ENCODE measurements around the gene TRIM9.
"Not testable (repeated sequence)": the region's sequence is repeated elsewhere in the genome, so short reads cannot be mapped to it uniquely, and the experiment has no call there.

The TRIM9 gene

DNA sequence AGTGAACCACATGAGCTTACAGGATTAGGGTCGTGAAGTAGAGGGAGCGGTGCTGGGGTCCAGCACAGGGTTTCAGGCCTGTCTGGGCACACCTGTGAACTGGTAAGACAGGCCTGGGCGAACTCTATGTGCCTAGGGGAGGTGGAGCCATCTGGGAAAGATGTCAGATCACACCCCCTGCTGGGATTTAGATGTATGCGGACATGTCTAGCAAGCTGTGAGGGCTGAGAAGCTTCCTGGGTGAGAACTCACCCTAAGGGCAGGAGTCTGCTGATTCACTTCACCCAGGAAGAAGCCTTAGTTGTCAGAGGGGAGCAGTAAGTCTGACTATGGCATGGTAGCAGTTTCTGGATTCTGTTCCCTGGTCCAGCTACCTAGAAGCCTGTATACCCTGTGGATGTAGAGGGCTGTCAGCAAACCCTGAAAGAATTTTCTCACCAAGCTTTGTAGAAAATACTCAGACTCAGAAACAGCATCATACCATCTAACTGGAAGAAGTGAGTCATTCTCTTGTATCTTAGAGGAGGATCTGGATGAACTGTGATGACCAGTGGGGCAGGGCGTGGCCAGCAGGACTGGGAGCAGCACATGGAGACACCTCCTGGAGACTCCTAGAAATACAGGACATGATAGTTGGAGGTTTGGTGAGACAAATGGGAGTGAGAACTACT lies 139.4 kb downstream of the TRIM9 start:
- peak; percentile 40 for DNase-seq

GRCh38 chr14:50954811-50955372 lies 140.0 kb downstream of the TRIM9 start:
- DNase-seq, result peak; percentile 34

- DNase-seq, result no peak
Observed at GRCh38 chr14:50953502-50953901, 141.4 kb downstream of the TRIM9 start.

- DNase-seq, result no peak
Observed at GRCh38 chr14:50951032-50951431, 143.9 kb downstream of the TRIM9 start.

DNA sequence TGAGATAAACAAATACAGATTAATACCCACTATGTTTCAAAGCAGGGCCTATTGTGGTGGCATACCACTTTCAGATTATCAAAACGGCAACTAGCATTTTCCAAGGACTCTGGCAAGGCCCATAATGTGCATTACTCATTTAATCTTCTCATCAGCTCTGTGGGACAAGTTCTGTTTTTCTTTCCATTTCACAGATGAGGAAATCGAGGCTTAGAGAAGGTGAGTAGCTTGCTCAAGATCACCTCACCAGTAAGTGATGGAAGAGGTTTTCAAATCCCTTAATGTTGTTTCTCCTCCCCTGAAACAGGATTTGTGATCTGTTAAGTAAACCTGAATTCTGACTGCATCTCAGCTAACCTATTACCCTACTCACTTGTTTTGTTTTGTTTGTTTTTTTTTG lies 146.7 kb downstream of the TRIM9 start:
- DNase-seq, result no peak

DNA sequence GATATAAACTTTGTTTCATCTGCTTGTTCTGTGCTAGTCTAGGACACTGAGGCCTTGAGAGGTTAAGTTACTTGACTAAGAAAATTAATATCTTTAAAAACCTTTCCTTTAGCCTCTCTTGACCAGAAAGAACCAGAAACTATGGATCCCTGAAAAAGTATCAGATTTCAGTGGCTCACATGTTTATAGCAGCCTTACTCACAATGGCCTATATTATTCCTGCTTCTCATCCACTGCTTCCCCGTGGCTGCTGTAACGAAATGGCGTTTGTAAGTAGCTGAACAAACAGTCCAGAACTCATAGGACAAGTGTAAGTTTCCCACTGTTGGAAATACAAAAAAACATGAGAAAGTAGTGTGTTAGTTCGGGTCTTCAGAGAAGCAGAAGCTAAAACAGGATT lies 147.5 kb downstream of the TRIM9 start:
- peak; percentile 10 for DNase-seq

DNA sequence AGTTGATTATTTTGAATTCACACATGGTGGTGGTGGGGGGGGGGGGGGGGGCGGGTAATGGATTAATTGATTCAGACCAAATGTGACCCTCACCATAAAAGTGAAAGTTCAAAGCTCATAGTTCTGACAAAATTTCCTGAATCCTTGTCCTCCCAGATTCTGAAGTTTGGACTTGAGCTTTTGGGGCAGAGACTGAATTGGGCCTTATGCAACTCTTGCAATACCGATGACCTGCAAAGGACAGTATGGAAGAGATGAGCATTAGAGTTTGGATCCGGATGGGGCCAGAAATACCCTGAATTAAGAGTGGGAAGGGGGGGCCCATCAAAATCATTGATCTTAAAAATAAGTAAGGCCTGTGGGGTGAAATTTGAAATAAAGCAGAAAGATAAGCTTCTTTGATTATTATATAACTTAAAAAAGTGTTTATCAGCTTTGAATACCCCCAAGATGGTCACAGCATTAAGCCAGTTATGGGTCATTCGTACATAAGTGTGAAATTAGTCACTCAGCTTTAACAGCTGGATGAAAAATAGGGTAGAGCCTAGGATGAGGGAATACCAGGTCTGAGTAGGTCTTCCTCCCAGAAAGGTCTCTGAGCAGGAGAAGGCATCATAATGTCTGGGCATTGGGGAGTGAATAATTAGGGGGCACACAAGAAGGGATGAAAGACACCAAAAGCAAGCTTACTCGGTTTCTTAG lies 148.5 kb downstream of the TRIM9 start:
- DNase-seq, result no peak

GRCh38 chr14:50944647-50945413 lies 150.1 kb downstream of the TRIM9 start:
- DNase-seq, result peak; percentile 54

DNA sequence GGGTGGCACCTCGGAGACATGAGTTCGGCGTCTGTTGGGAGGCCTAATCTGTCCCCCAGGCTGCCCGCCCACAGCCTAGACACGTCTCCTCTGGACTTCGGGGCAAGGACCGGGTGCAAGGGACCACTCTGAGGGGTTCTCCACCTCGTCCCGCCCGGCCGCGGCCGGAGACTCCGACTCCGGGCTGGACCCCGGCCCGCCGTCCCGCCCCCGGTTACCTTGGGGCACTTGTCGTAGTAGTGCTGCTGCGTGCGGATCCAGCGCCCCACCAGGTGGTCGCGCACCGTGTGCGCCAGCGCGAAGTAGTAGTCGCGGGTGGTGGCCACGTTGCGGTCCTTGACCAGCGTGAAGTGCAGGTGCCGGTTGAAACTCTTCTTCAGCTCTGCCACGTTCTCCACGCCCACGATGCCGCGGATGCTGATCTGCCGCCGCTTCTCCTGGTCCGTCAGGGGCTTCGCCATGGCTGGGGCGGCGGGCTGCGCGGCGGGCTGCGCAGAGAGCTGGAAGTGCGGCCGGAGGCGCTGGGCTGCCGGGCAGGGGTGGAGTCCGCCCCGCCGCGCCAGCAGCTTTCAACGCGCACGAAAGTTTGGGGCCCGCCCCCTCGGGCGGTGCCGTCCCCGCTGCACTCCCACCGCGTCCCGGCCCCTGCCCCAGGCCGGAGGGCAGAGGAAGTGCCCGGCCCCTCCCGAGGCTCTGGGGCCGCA lies 150.8 kb downstream of the TRIM9 start, which contains the start of gene PYGL:
Gene PYGL (minus strand): TSS at position 541 of the 704 bp plus-strand sequence. CDS start 80 bp downstream, at position 461.
- DNase-seq, result peak; percentile 27

DNA sequence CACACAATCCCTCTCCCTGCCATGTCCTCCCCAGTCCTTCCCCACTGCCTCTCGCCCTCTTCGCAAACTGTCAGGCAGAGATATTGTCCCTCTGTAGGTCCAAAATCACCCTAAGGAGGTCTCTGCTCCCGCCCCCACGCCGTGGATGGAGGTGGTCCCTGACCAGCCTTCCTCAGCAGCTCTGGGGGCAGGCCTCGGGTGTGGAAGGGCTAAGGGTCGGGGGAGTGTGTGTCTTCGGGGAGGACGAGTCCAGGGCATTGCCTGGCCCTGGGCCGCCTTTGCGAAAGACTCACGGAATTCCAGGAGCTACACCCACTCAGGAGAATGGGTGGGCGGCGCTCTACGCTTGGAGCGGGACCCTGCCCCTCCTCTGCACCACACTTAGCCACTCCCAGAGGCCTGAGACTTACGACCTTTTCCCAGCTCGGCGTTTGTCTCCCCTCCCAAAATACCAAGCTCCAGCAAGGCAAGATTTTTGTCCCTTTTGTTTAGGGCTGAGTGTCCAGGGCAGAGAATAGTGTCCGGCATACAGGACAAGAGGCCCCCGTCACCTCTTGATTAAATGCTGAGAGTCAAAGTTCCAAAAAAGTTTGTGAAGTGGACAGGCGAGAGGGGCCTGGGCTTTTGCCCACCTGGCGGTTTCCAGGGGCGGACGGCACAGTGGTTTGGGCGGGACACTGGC lies 151.5 kb downstream of the TRIM9 start:
- no peak for DNase-seq

DNA sequence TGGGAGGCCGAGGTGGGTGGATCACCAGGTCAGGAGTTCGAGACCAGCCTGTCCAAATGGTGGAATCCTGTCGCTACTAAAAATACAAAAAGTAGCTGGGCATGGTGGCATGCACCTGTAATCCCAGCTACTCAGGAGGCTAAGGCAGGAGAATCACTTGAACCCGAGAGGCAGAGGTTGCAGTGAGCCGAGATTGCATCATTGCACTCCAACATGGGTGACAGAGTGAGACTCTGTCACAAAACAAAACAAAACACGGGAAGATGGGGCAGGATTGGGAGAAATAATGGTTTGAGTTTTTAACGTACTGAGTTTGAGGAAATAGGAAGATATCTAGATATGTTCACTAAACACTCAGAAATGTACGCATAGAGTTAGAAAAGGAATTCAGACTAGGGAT lies 153.3 kb downstream of the TRIM9 start:
- DNase-seq, result not testable (repeated sequence)

DNA sequence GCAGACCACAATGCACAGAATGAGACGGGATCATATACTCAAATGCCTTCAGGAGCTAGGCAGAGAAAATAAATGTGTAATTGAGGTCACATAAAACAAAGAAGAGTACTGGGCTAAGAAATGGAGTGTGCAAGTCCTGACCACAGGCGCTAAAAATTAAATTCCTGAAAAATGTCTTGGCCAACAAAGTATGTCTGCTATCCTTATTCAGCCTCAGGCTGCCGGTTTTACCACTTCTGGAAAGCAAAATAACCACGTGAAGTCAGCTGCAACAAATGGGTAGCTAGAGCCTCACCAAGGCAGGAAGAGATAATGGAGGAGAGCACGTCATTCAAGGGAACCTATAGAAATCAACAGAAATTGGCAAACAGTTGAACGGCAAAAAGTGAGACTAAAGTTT lies 153.8 kb downstream of the TRIM9 start:
- no peak for DNase-seq

GRCh38 chr14:50937800-50938199 lies 157.1 kb downstream of the TRIM9 start:
- DNase-seq, result no peak

DNA sequence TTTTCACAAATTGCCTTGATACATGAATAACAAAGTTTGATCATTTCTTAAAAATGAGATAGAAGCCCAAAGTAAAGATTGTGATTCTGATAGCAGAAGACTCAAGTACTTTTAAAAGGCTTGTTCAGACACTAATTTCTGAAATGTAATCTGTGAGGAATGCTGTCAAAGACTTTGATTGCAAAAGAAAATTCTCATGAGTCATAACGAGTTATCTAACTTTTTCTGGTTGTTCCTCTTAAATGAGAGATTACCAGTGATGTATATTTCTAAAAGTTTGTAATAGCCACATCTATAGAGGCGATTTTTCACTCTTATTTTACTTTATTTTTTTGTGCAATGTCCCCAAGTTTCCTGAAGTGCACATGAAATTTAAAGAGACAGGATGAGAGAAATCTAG lies 157.6 kb downstream of the TRIM9 start:
- DNase-seq, result no peak

DNA sequence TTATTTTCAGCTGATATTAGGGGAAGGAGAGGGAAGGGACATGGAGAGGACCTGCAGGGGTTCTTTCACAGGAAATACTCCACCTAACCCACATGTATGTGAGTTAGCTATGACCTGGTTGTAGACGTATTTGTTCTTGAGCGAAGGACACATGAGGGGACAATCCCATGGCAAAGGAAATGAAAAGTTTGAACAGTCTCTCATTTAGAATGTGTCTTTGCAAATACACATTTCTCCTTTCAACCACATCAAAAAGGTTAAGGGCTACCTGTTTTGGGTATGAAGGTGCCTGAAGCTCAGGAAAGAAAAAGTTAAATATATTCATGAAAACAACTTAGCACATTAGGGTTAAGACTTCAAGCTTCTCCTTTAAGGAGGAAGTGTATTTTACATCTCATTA lies 158.0 kb downstream of the TRIM9 start:
- DNase-seq, result no peak

GRCh38 chr14:50936016-50936340 lies 158.9 kb downstream of the TRIM9 start:
- DNase-seq, result no peak

DNA sequence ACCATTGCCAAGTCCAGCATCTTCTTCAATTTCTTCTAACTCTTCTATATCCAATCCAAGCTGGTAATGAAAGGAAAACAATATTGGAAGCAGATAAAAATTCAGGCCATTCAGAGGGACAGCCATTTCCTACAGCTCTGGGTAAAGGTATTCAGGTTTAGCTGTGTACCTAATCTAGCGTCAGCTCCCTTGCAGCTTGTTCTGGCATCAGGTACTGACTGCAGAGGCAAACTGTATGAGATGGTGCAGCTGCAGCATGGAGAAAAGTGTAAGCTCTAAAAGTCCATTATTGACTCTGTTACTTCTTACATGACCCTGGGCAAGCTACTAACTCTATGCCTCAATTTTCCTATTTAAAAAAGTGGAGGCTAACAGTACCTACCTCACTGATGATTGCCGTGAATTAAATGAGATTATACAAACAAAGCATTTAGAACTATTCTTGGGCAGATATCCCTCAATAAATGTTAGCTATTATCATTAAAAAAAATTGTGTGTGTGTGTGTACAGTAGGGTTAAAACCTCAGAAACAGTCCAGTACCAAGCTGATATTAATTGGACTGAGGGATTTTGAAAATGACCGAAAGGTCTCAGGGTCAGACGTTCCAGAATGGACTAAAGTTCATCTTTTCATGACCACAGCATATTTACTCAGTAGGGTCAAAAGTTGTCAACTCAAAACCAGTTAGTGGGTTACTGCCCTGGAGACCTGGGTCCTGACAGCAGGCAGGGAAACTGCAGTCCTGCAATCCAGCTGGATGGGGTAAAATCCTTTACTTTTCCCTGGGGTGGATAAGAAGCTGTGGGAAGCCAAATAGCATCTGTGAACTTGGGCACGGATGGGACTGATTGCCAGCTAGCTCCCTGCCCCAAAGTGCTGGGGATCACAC lies 159.5 kb downstream of the TRIM9 start:
- no peak for DNase-seq

DNA sequence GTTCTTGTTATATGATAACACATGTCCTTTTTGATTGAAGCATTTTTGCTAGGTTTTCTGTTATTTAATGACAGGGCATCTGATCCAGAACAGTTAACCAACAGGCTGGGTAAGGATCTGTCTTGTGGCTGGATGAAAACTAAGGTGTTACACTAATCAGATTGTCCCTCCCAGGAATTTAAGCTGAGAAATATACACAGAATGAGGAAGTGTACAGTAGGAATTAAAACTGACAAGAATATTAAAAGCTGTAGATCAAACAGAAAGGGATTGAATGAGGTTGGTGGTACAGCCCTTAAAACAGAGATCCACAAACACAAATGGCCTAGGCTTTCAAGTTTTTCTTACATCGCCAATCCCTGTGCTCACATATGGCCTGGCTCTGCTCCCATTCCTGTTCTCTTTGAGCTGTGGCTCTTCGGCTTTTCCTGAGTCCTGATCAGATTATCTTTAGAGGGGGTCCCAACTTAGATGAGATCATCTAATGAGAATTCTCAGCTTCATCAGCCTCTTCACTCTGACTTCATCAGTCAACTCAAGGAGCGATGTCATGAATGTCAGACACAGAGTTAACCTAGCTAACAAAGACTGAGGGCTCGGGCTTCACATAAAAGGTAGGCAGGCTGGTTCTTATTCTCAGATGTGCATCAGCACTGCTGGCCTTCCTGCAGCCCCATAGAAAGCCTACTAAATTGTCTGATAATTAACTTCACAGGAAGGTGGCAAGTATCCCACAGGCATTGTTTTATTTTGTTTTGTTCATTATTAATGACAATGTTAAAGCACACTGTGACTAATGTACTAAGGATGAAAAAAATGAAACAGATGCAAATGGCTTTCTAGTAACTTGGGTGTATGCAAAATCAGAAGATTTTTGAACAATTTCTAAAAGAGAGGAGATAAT lies 162.1 kb downstream of the TRIM9 start:
- DNase-seq, result no peak

DNA sequence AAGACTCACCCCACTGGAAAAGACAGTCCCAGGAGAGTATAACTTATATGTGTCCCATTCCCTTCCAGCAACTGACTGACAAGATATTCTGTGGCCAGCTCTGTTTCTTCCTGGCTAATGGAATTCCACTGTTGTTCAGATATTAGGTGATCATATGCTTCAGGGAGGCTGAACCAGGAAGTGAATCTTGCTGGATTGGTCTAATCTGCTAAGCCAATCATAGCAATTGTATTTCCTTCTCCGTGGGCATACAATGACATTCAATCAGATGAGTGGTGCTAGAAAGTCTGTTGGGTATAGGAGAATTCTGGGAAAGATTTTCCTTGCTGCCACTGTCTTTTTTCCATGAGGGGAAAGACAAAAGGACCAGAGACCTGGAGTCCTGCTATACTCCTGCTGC lies 162.7 kb downstream of the TRIM9 start:
- DNase-seq, result no peak

GRCh38 chr14:50931559-50931958 lies 163.3 kb downstream of the TRIM9 start:
- no peak for DNase-seq

Measured in NCI-H748 treated with DMSO at 0.1 percent for 48 hours (cell line).